ENCODE data around the gene AHI1. TPM values are rescaled to one million over a fixed set of nuclear protein-coding genes. Genes with fewer than 3 reads are reported as not detected.

Gene AHI1
- total RNA-seq, 1 donor from 2014 or later: 38.3 TPM

GRCh38 chr6:135282395-135282794 is 215.1 kb downstream of the AHI1 start:
- Mint-ChIP-seq H3K4me3 (ENCODE audit: low read depth) (no peak overlapping the region), H3K27me3 (no peaks in the 10 kb centered on the region)
- TF ChIP-seq, protein P1, sequence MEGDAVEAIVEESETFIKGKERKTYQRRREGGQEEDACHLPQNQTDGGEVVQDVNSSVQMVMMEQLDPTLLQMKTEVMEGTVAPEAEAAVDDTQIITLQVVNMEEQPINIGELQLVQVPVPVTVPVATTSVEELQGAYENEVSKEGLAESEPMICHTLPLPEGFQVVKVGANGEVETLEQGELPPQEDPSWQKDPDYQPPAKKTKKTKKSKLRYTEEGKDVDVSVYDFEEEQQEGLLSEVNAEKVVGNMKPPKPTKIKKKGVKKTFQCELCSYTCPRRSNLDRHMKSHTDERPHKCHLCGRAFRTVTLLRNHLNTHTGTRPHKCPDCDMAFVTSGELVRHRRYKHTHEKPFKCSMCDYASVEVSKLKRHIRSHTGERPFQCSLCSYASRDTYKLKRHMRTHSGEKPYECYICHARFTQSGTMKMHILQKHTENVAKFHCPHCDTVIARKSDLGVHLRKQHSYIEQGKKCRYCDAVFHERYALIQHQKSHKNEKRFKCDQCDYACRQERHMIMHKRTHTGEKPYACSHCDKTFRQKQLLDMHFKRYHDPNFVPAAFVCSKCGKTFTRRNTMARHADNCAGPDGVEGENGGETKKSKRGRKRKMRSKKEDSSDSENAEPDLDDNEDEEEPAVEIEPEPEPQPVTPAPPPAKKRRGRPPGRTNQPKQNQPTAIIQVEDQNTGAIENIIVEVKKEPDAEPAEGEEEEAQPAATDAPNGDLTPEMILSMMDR (IDR thresholded peaks at IDR 0.05; ENCODE audit: unreplicated experiment): no peak

GRCh38 chr6:135281964-135282363 is 215.6 kb downstream of the AHI1 start:
- H3K36me3 Mint-ChIP-seq (ENCODE audit: insufficient read depth): peaks cover 4% of the 10 kb centered on the region
- H3K9me3 Mint-ChIP-seq (ENCODE audit: low read depth): no peaks in the 10 kb centered on the region
- TF ChIP-seq, protein P1 (IDR thresholded peaks at IDR 0.05; ENCODE audit: unreplicated experiment): no peak
- no peak overlapping the region for H3K4me3 Mint-ChIP-seq (ENCODE audit: low read depth)
- H3K27ac Mint-ChIP-seq: no peak overlapping the region
- no peak for DNase-seq (ENCODE audit: low spot score, unreplicated experiment)
- H3K4me1 Mint-ChIP-seq (ENCODE audit: low read depth): no peaks in the 10 kb centered on the region
- no peaks in the 10 kb centered on the region for H3K27me3 Mint-ChIP-seq

More at GRCh38 chr6:135282395-135282794, 215.1 kb downstream of the AHI1 start:
- peaks cover 8% of the 10 kb centered on the region for H3K36me3 Mint-ChIP-seq (ENCODE audit: insufficient read depth)
- H3K9me3 Mint-ChIP-seq (ENCODE audit: low read depth): no peaks in the 10 kb centered on the region
- no peak for DNase-seq (ENCODE audit: low spot score, unreplicated experiment)
- no peak overlapping the region for H3K27ac Mint-ChIP-seq
- H3K4me1 Mint-ChIP-seq (ENCODE audit: low read depth): no peaks in the 10 kb centered on the region

DNA sequence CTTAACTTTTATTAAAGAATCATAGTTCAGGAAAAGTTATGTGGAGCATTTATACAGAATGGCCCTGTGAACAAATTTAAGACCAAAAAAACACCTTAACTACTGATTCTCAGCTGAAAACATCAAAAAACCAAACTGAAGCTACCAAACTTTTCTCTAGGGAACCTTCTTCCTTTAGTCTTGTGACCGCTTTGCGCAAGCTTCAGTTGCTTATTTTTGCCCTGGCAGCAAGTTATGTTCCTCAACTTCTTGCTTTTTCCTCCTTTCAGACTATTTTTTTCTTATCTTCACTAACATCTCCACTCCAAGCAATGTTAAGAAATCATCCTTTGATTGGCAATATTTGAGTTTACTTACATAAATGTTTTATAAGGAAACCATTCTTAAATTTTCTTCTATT is 216.3 kb downstream of the AHI1 start:
- TF ChIP-seq, protein P1 (IDR thresholded peaks at IDR 0.05; ENCODE audit: unreplicated experiment): no peak
- Mint-ChIP-seq H3K27ac (no peak overlapping the region), H3K27me3 (no peaks in the 10 kb centered on the region), H3K36me3 (ENCODE audit: insufficient read depth) (peaks cover 2% of the 10 kb centered on the region), H3K4me3 (ENCODE audit: low read depth) (no peak overlapping the region), H3K4me1 (ENCODE audit: low read depth) (no peaks in the 10 kb centered on the region), H3K9me3 (ENCODE audit: low read depth) (no peaks in the 10 kb centered on the region)
- no peak for DNase-seq (ENCODE audit: low spot score, unreplicated experiment)

DNA sequence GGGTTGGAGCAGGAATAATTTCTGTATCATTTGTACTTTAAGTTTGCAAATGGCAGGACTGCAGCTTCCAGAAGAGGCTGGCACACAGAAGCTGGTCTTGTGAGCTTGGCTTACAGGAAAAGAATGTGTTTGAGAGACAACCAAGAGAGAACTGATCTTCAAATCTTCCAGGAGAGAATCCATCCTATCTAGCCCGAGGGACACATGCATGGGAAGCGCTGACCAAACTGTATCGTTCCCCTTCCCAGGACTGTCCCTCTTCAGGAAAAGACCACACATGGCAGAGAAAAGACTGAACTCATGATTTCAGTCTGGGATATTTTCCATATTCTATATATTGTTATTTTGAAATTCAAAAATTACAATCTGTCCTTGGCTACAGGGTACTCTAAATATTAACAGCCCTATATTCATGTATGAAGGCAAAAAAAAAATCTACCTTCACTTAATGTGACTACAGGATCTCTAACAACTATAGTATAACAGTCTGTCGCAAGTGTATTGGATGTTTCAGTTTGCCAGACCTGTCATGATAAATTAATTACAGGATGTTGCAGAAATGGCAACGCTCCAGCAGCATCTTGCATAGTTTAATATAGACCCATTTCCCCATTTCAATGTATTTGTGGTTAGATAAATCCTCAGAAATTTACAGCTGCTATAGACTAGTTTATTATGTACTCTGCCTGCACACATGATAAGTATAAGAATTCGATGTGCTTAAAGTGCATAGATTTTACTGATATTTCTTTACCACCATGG is 217.0 kb downstream of the AHI1 start:
- Mint-ChIP-seq H3K4me3 (ENCODE audit: low read depth) (no peak overlapping the region), H3K27me3 (no peaks in the 10 kb centered on the region), H3K9me3 (ENCODE audit: low read depth) (no peaks in the 10 kb centered on the region), H3K4me1 (ENCODE audit: low read depth) (no peaks in the 10 kb centered on the region), H3K36me3 (ENCODE audit: insufficient read depth) (peaks cover 2% of the 10 kb centered on the region), H3K27ac (no peak overlapping the region)
- TF ChIP-seq, protein P1 (IDR thresholded peaks at IDR 0.05; ENCODE audit: unreplicated experiment): no peak
- no peak for DNase-seq (ENCODE audit: low spot score, unreplicated experiment)

GRCh38 chr6:135277422-135277821 is 220.1 kb downstream of the AHI1 start:
- no peak for DNase-seq (ENCODE audit: low spot score, unreplicated experiment)
- no peaks in the 10 kb centered on the region for H3K36me3 Mint-ChIP-seq (ENCODE audit: insufficient read depth)
- no peak overlapping the region for H3K4me3 Mint-ChIP-seq (ENCODE audit: low read depth)
- H3K9me3 Mint-ChIP-seq (ENCODE audit: low read depth): no peaks in the 10 kb centered on the region
- TF ChIP-seq, protein P1 (IDR thresholded peaks at IDR 0.05; ENCODE audit: unreplicated experiment): no peak
- H3K4me1 Mint-ChIP-seq (ENCODE audit: low read depth): no peaks in the 10 kb centered on the region
- no peak overlapping the region for H3K27ac Mint-ChIP-seq
- peaks cover 6% of the 10 kb centered on the region for H3K27me3 Mint-ChIP-seq
